ENCODE data around the gene SLC6A18. TPM values are rescaled to one million over a fixed set of nuclear protein-coding genes. Genes with fewer than 3 reads are reported as not detected.

Gene SLC6A18
- total and polyA plus RNA-seq, 2 of the 13 experiments (the other 11 are each of a cell fraction or from before 2014, with no cell fraction given) = not detected

GRCh38 chr5:1197876-1198666 lies 27.1 kb upstream of the SLC6A18 start:
- DNase-seq (ENCODE audit: low spot score) = no peak
- Histone ChIP-seq H3K4me2 (ENCODE audit: low read depth, low read length) (no peak overlapping the region), H3K36me3 (replicated peaks in 1 of 2; ENCODE audit: control insufficient read depth in 1 of 2, insufficient read depth in 2 of 2, low read length in 2 of 2) (no peaks in the 10 kb centered on the region), H3K27ac (ENCODE audit: extremely low read length, insufficient read depth, low read length) (no peak overlapping the region), H3K27me3 (ENCODE audit: control insufficient read depth in 1 of 2, insufficient read depth in 2 of 2, low read length in 2 of 2) (peaks cover 3 to 54% of the 10 kb centered on the region in 2 experiments; a peak in 4 of 5 replicates), H3K9me3 (ENCODE audit: low read length) (no peaks in the 10 kb centered on the region), H3K79me2 (ENCODE audit: insufficient read depth, low read length) (no peaks in the 10 kb centered on the region), H4K20me1 (ENCODE audit: insufficient read depth, low read length) (no peaks in the 10 kb centered on the region), H3K4me3 (replicated peaks in 1 of 3; ENCODE audit: insufficient read depth in 1 of 3, low read depth in 2 of 3, low read length in 3 of 3) (no peak overlapping the region), H3K4me1 (ENCODE audit: insufficient read depth, low read length) (peaks cover 28% of the 10 kb centered on the region), H3K9ac (ENCODE audit: insufficient read depth, low read depth, low read length) (no peak overlapping the region), H2AFZ (ENCODE audit: low read length) (no peak overlapping the region)
- no TSS peak for BruUV-seq (replicated peaks)
- in situ Hi-C loops (cut with HindIII; ENCODE audit: extremely low pct_ligation_motif_present, low pct_unique_long_range_greater_than_20kb) (no loop called here), intact Hi-C loops (cut with micrococcal nuclease; ENCODE audit: unreplicated experiment) (no loop called here)
- TF ChIP-seq FOXP1 (IDR thresholded peaks at IDR 0.05) = 0 out of 2 replicates have a peak, but pooled peaks have one; percentile 6
- no peak for TF ChIP-seq FOXP1 (CRISPR knock-in tag; IDR thresholded peaks at IDR 0.05)
- no peak for TF ChIP-seq FOXK1 (CRISPR knock-in tag; IDR thresholded peaks at IDR 0.05; ENCODE audit: borderline replicate concordance, low read depth)
- ChIA-PET CTCF (ENCODE audit: low intra/inter-chr PET ratio, low total read pairs) (no interaction called here), POLR2A (no interaction called here)
- no peak for FAIRE-seq
- WGBS (ENCODE audit: low lambda C conversion rate) = 65% methylated on average over 5 of the region's 7 CpGs
- ATAC-seq = no peak

GRCh38 chr5:1199340-1199648 lies 25.9 kb upstream of the SLC6A18 start:
- no peak overlapping the region for H3K27ac ChIP-seq (ENCODE audit: extremely low read length, insufficient read depth, low read length)
- no peaks in the 10 kb centered on the region for H4K20me1 ChIP-seq (ENCODE audit: insufficient read depth, low read length)
- ChIA-PET POLR2A (no interaction called here), CTCF (ENCODE audit: low intra/inter-chr PET ratio, low total read pairs) (no interaction called here)
- FAIRE-seq (no peak), DNase-seq (ENCODE audit: low spot score) (no peak), ATAC-seq (no peak)
- H3K4me1 ChIP-seq (ENCODE audit: insufficient read depth, low read length) = peaks cover 32% of the 10 kb centered on the region
- no peaks in the 10 kb centered on the region for H3K9me3 ChIP-seq (ENCODE audit: low read length)
- intact Hi-C loops (cut with micrococcal nuclease; ENCODE audit: unreplicated experiment) (no loop called here), in situ Hi-C loops (cut with HindIII; ENCODE audit: extremely low pct_ligation_motif_present, low pct_unique_long_range_greater_than_20kb) (no loop called here)
- no peaks in the 10 kb centered on the region for H3K79me2 ChIP-seq (ENCODE audit: insufficient read depth, low read length)
- TF ChIP-seq, protein P1, sequence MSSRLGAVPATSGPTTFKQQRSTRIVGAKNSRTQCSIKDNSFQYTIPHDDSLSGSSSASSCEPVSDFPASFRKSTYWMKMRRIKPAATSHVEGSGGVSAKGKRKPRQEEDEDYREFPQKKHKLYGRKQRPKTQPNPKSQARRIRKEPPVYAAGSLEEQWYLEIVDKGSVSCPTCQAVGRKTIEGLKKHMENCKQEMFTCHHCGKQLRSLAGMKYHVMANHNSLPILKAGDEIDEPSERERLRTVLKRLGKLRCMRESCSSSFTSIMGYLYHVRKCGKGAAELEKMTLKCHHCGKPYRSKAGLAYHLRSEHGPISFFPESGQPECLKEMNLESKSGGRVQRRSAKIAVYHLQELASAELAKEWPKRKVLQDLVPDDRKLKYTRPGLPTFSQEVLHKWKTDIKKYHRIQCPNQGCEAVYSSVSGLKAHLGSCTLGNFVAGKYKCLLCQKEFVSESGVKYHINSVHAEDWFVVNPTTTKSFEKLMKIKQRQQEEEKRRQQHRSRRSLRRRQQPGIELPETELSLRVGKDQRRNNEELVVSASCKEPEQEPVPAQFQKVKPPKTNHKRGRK (CRISPR knock-in tag; IDR thresholded peaks at IDR 0.05) = peak; percentile 86; the same call in 1 of the 2 replicates
- TF ChIP-seq ZNF382 (CRISPR knock-in tag; IDR thresholded peaks at IDR 0.05; ENCODE audit: borderline replicate concordance) (no peak), ZNF101 (CRISPR knock-in tag; IDR thresholded peaks at IDR 0.05; ENCODE audit: borderline replicate concordance, low read depth) (no peak), FOXP1 (IDR thresholded peaks at IDR 0.05) (peak; percentile 3; the same call in 1 of the 2 replicates), FOXP1 (CRISPR knock-in tag; IDR thresholded peaks at IDR 0.05) (no peak)
- H3K27me3 ChIP-seq (ENCODE audit: control insufficient read depth in 1 of 2, insufficient read depth in 2 of 2, low read length in 2 of 2) = peaks cover 1 to 56% of the 10 kb centered on the region in 2 experiments; a peak in 4 of 5 replicates
- no peak overlapping the region for H3K4me3 ChIP-seq (replicated peaks in 1 of 3; ENCODE audit: insufficient read depth in 1 of 3, low read depth in 2 of 3, low read length in 3 of 3)
- H3K9ac ChIP-seq (ENCODE audit: insufficient read depth, low read depth, low read length) = no peak overlapping the region
- H2AFZ ChIP-seq (ENCODE audit: low read length) = no peak overlapping the region
- BruUV-seq (replicated peaks) = no TSS peak
- no peaks in the 10 kb centered on the region for H3K36me3 ChIP-seq (replicated peaks in 1 of 2; ENCODE audit: control insufficient read depth in 1 of 2, insufficient read depth in 2 of 2, low read length in 2 of 2)
- H3K4me2 ChIP-seq (ENCODE audit: low read depth, low read length) = peak overlapping the region; percentile 55

Data from HepG2 (cell line).